CD4-positive, alpha-beta memory T cell (primary cell): ENCODE data around the gene PRKD2. TPM values are rescaled to one million over a fixed set of nuclear protein-coding genes. Genes with fewer than 3 reads are reported as not detected.

ENCODE experiments used
- CTCF ChIA-PET: fragments of 350-600 bp; sonication (Branson Sonifier 250); formaldehyde crosslinking; loops from one replicate; lab custom pipeline; 2021; ENCODE audit warnings: inconsistent platforms; ENCODE audit not compliant: partially characterized antibody; lab: Charles Lee
- POLR2A ChIA-PET: fragments of 350-600 bp; sonication (Branson Sonifier 250); formaldehyde crosslinking; loops from one replicate; lab custom pipeline; 2021; ENCODE audit not compliant: partially characterized antibody; lab: Charles Lee
- DNase-seq, 5 donors: peaks; one replicate each; pipeline versions ENCODE4 v3.0.0 to v3.0.0-alpha.2; 2020 to 2022; ENCODE audit warnings: mixed read lengths in 1 of 5
- H3K27ac ChIP-seq: one replicate; pipeline ENCODE4 v1.7.0; 2013; ENCODE audit warnings: low read depth, low read length
- H3K27me3 ChIP-seq: 2 replicates; pipeline ENCODE4 v1.7.0; 2013; ENCODE audit warnings: mild to moderate bottlenecking, low read length, moderate library complexity; ENCODE audit not compliant: insufficient read depth
- H3K36me3 ChIP-seq: 2 replicates; pipeline ENCODE4 v1.7.0; 2013; ENCODE audit warnings: mild to moderate bottlenecking, low read length, moderate library complexity; ENCODE audit not compliant: insufficient read depth
- H3K4me1 ChIP-seq: 2 replicates; pipeline ENCODE4 v1.7.0; 2013; ENCODE audit warnings: mild to moderate bottlenecking, low read length, moderate library complexity; ENCODE audit not compliant: insufficient read depth
- H3K4me3 ChIP-seq, 2 donors: one replicate each; pipeline ENCODE4 v1.7.0; 2013; ENCODE audit warnings: low read length in 2 of 2, mild to moderate bottlenecking in 1 of 2
- H3K9me3 ChIP-seq, 2 donors: one replicate each; pipeline ENCODE4 v1.7.0; 2013; ENCODE audit warnings: low read length in 2 of 2, control low read depth in 1 of 2; ENCODE audit not compliant: control insufficient read depth in 1 of 2
- H3K27ac Mint-ChIP-seq, 7 donors: one replicate each; pipeline ENCODE4 v1.8.0; 2020 to 2021; ENCODE audit warnings: mixed read lengths in 7 of 7, mild to moderate bottlenecking in 6 of 7, inconsistent platforms in 3 of 7, moderate library complexity in 3 of 7
- H3K27me3 Mint-ChIP-seq, 2 donors: one replicate each; pipeline ENCODE4 v1.8.0; 2020 to 2021; ENCODE audit warnings: mixed read lengths in 2 of 2
- H3K36me3 Mint-ChIP-seq, 2 donors: one replicate each; pipeline ENCODE4 v1.8.0; 2020 to 2021; ENCODE audit warnings: mixed read lengths in 2 of 2, inconsistent platforms in 1 of 2, mild to moderate bottlenecking in 1 of 2
- H3K4me1 Mint-ChIP-seq, 4 donors: one replicate each; pipeline ENCODE4 v1.8.0; 2020 to 2021; ENCODE audit warnings: mixed read lengths in 4 of 4, mild to moderate bottlenecking in 1 of 4
- H3K4me3 Mint-ChIP-seq, 8 donors: one replicate each; pipeline ENCODE4 v1.8.0; 2020 to 2021; ENCODE audit warnings: mixed read lengths in 8 of 8, mild to moderate bottlenecking in 7 of 8, moderate library complexity in 6 of 8, inconsistent platforms in 3 of 8
- H3K9me3 Mint-ChIP-seq, 8 donors: one replicate each; pipeline ENCODE4 v1.8.0; 2020 to 2021; ENCODE audit warnings: mixed read lengths in 8 of 8, mild to moderate bottlenecking in 5 of 8, inconsistent platforms in 3 of 8, moderate library complexity in 1 of 8
- intact Hi-C: fragments of 100-400 bp; cut with micrococcal nuclease; formaldehyde crosslinking; loops from one replicate; pipeline ENCODE4 v1.15.1; 2023
- polyA plus RNA-seq, 2 donors: library from polyadenylated mRNA; unstranded; fragments of 300-500 nt; fragmentation: Illumina TruSeq; gene quantifications; one replicate each; pipeline ENCODE4 v1.2.3, GENCODE V29; 2021
- total RNA-seq, 2 experiments: library from RNA; stranded (reverse); gene quantifications; one replicate each; pipeline ENCODE4 v1.2.3, GENCODE V29; 2021

PRKD2 gene
- total and polyA plus RNA-seq, 4 experiments from 2014 or later: 27.6 to 122 (median 102) TPM

DNA sequence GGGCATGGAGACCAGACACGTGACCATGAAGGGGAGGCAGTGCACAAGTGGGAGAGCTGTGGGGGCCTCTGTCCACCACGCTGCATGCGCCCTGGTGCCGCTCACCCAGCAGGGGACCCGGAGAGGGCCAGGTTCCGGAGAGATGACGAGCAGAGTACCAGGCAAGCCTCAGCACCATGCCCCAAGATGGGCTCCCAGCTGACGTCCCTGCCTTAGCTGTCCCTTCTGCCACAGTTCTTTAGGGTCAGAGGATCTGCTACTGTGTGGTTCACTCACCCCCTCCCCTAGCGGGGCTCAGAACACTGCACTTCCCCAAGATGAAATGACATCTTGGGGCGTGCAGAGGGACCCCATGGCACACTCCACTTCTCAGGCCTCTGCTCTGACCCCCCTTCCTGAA lies 9.6 kb upstream of the PRKD2 start:
- intact Hi-C loops: no loop called here
- no peak overlapping the region for H3K4me3 ChIP-seq
- Mint-ChIP-seq H3K4me1 (peaks cover 8 to 10% (median 9%) of the 10 kb centered on the region in 4 donors), H3K4me3 (no peak overlapping the region), H3K27ac (no peak overlapping the region), H3K27me3 (no peaks in the 10 kb centered on the region), H3K9me3 (no peaks in the 10 kb centered on the region), H3K36me3 (peaks cover 15 to 74% of the 10 kb centered on the region in 2 donors)
- no peak for DNase-seq
- peaks cover 74% of the 10 kb centered on the region for H3K36me3 ChIP-seq
- peaks cover 9% of the 10 kb centered on the region for H3K4me1 ChIP-seq
- no peaks in the 10 kb centered on the region for H3K27me3 ChIP-seq
- ChIA-PET POLR2A (interaction anchor here (0.7 to 6.3 kb wide), 3 partner anchors 15 to 22 kb away, joined by 3 to 72 read pairs (median 3); partner anchors contain the start of gene PRKD2), CTCF (interaction anchor here (3.1 to 6.1 kb wide), 4 partner anchors 17 to 112 kb away, joined by 11 to 173 read pairs (median 26); no protein-coding TSS in a partner anchor)
- H3K9me3 ChIP-seq: no peaks in the 10 kb centered on the region
- no peak overlapping the region for H3K27ac ChIP-seq

DNA sequence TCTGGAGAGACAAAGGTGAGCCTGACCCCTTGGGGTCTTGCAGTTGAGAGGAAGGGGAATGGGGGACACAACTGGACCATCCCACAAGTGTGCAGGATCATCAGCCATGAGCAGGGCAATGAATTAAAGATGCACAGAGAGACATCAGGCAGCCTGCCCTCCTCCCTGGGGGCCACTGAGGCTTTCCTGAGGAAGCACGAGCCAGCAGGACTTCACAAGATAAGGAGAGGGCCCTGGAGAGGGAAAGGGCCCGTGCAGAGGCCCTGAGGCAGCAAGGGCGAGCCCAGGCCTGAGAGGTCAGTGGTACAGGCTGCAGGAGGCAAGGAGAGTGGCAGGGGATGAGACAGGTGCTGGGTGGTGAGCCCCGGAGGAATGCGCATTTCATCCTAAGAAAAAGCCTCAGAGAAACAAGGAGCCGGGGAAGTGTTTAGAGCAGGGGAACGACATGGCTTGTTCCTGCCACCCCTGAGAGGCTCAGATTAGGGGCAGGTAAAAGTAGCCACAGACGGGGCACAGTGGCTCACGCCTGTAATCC lies 9.0 kb upstream of the PRKD2 start:
- Mint-ChIP-seq H3K4me1 (peaks cover 8 to 10% (median 9%) of the 10 kb centered on the region in 4 donors), H3K27ac (peak overlapping the region in 3 of 7 donors; percentile 46 to 76 (median 65)), H3K4me3 (no peak overlapping the region), H3K27me3 (no peaks in the 10 kb centered on the region), H3K36me3 (peaks cover 12 to 73% of the 10 kb centered on the region in 2 donors), H3K9me3 (no peaks in the 10 kb centered on the region)
- Histone ChIP-seq H3K27me3 (no peaks in the 10 kb centered on the region), H3K36me3 (peaks cover 70% of the 10 kb centered on the region), H3K4me1 (peaks cover 9% of the 10 kb centered on the region), H3K27ac (no peak overlapping the region), H3K9me3 (no peaks in the 10 kb centered on the region), H3K4me3 (no peak overlapping the region)
- ChIA-PET POLR2A (interaction anchor here (1.2 to 6.3 kb wide), 2 partner anchors 12 to 14 kb away, joined by 4 to 72 read pairs; partner anchors contain the start of gene PRKD2), CTCF (interaction anchor here (3.6 kb wide), 1 partner anchor 22 kb away, joined by 22 read pairs; no protein-coding TSS in a partner anchor)
- no peak for DNase-seq
- intact Hi-C loops: no loop called here

GRCh38 chr19:46725036-46725820 lies 8.3 kb upstream of the PRKD2 start:
- Mint-ChIP-seq H3K27ac (no peak overlapping the region), H3K9me3 (no peaks in the 10 kb centered on the region), H3K36me3 (peaks cover 15 to 70% of the 10 kb centered on the region in 2 donors), H3K4me3 (no peak overlapping the region), H3K27me3 (no peaks in the 10 kb centered on the region), H3K4me1 (peaks cover 8 to 14% (median 10%) of the 10 kb centered on the region in 4 donors)
- Histone ChIP-seq H3K4me3 (no peak overlapping the region), H3K36me3 (peaks cover 65% of the 10 kb centered on the region), H3K27me3 (no peaks in the 10 kb centered on the region), H3K4me1 (peaks cover 9% of the 10 kb centered on the region), H3K27ac (no peak overlapping the region), H3K9me3 (no peaks in the 10 kb centered on the region)
- DNase-seq: no peak
- CTCF ChIA-PET: interaction anchor here (3.6 kb wide), 1 partner anchor 22 kb away, joined by 22 read pairs; no protein-coding TSS in a partner anchor
- intact Hi-C loops: no loop called here
- POLR2A ChIA-PET: interaction anchor here (1.2 kb wide), 1 partner anchor 11 kb away, joined by 4 read pairs; no protein-coding TSS in a partner anchor

GRCh38 chr19:46724468-46724867 lies 7.6 kb upstream of the PRKD2 start:
- no peak overlapping the region for H3K27ac Mint-ChIP-seq
- H3K9me3 Mint-ChIP-seq: no peaks in the 10 kb centered on the region
- Histone ChIP-seq H3K4me3 (no peak overlapping the region), H3K36me3 (peaks cover 64% of the 10 kb centered on the region), H3K9me3 (no peaks in the 10 kb centered on the region), H3K27me3 (no peaks in the 10 kb centered on the region), H3K4me1 (peaks cover 13% of the 10 kb centered on the region), H3K27ac (no peak overlapping the region)
- intact Hi-C loops: no loop called here
- H3K27me3 Mint-ChIP-seq: no peaks in the 10 kb centered on the region
- peaks cover 15 to 64% of the 10 kb centered on the region in 2 donors for H3K36me3 Mint-ChIP-seq
- no peak overlapping the region for H3K4me3 Mint-ChIP-seq
- ChIA-PET CTCF (interaction anchor here (3.6 kb wide), 1 partner anchor 21 kb away, joined by 22 read pairs; no protein-coding TSS in a partner anchor), POLR2A (interaction anchor here (2.1 kb wide), 1 partner anchor 11 kb away, joined by 13 read pairs; no protein-coding TSS in a partner anchor)
- H3K4me1 Mint-ChIP-seq: peaks cover 9 to 20% (median 12%) of the 10 kb centered on the region in 4 donors
- DNase-seq: no peak

- no peak overlapping the region for H3K27ac ChIP-seq
- no peak for DNase-seq
- ChIA-PET POLR2A (interaction anchor here (1.2 to 2.1 kb wide), 2 partner anchors 10 to 19 kb away, joined by 3 to 13 read pairs; no protein-coding TSS in a partner anchor), CTCF (interaction anchor here (0.6 to 3.6 kb wide), 3 partner anchors 12 to 67 kb away, joined by 3 to 22 read pairs (median 4); no protein-coding TSS in a partner anchor)
- no peak overlapping the region for H3K27ac Mint-ChIP-seq
- H3K36me3 ChIP-seq: peaks cover 57% of the 10 kb centered on the region
- intact Hi-C loops: no loop called here
- no peaks in the 10 kb centered on the region for H3K9me3 Mint-ChIP-seq
- H3K4me3 ChIP-seq: no peak overlapping the region
- H3K27me3 ChIP-seq: no peaks in the 10 kb centered on the region
- no peaks in the 10 kb centered on the region for H3K27me3 Mint-ChIP-seq
- no peaks in the 10 kb centered on the region for H3K9me3 ChIP-seq
- peaks cover 16% of the 10 kb centered on the region for H3K4me1 ChIP-seq
- H3K4me3 Mint-ChIP-seq: no peak overlapping the region
- H3K36me3 Mint-ChIP-seq: peaks cover 8 to 60% of the 10 kb centered on the region in 2 donors
- H3K4me1 Mint-ChIP-seq: peaks cover 10 to 22% (median 13%) of the 10 kb centered on the region in 4 donors
Observed at GRCh38 chr19:46723471-46723870, 6.6 kb upstream of the PRKD2 start.

- no peak overlapping the region for H3K4me3 ChIP-seq
- H3K27me3 ChIP-seq: no peaks in the 10 kb centered on the region
- ChIA-PET POLR2A (interaction anchor here (0.5 to 2.1 kb wide), 3 partner anchors 9 to 26 kb away, joined by 3 to 13 read pairs (median 6); no protein-coding TSS in a partner anchor), CTCF (interaction anchor here (0.6 to 3.6 kb wide), 2 partner anchors 19 to 67 kb away, joined by 3 to 22 read pairs; no protein-coding TSS in a partner anchor)
- H3K9me3 Mint-ChIP-seq: no peaks in the 10 kb centered on the region
- DNase-seq: no peak
- no peak overlapping the region for H3K27ac ChIP-seq
- no peaks in the 10 kb centered on the region for H3K9me3 ChIP-seq
- intact Hi-C loops: no loop called here
- no peak overlapping the region for H3K4me3 Mint-ChIP-seq
- H3K4me1 Mint-ChIP-seq: peaks cover 13 to 26% (median 17%) of the 10 kb centered on the region in 4 donors
- no peak overlapping the region for H3K27ac Mint-ChIP-seq
- H3K36me3 ChIP-seq: peaks cover 53% of the 10 kb centered on the region
- peaks cover 8 to 62% of the 10 kb centered on the region in 2 donors for H3K36me3 Mint-ChIP-seq
- H3K27me3 Mint-ChIP-seq: no peaks in the 10 kb centered on the region
- H3K4me1 ChIP-seq: peaks cover 18% of the 10 kb centered on the region
Observed at GRCh38 chr19:46723023-46723461, 6.1 kb upstream of the PRKD2 start.
